Medulla oblongata (tissue), 1 donor: ENCODE measurements around the gene PPP4R1.
"Not testable (repeated sequence)": the region's sequence is repeated elsewhere in the genome, so short reads cannot be mapped to it uniquely, and the experiment has no call there.

Experiments used
- DNase-seq: peaks from one replicate; pipeline ENCODE4 v3.0.0-alpha.2; 2015; ENCODE audit errors: extremely low spot score

PPP4R1 gene

GRCh38 chr18:9628984-9629383 is 14.6 kb upstream of the PPP4R1 start:
- no peak for DNase-seq

GRCh38 chr18:9627642-9628041 is 13.3 kb upstream of the PPP4R1 start:
- no peak for DNase-seq

- no peak for DNase-seq
These were observed 5.6 kb upstream of the PPP4R1 start for GRCh38 chr18:9619990-9620389.

GRCh38 chr18:9619545-9619944 is 5.2 kb upstream of the PPP4R1 start:
- DNase-seq = no peak

GRCh38 chr18:9619056-9619455 is 4.7 kb upstream of the PPP4R1 start:
- no peak for DNase-seq

- DNase-seq = peak; percentile 12
These were observed 2.7 kb upstream of the PPP4R1 start for GRCh38 chr18:9617006-9617542.

GRCh38 chr18:9616049-9616448 is 1.7 kb upstream of the PPP4R1 start:
- DNase-seq = peak; percentile 47

- DNase-seq = peak; percentile 24
These were observed 980 bp upstream of the PPP4R1 start for GRCh38 chr18:9615280-9615797.

- peak; percentile 33 for DNase-seq
These were observed 584 bp downstream of the PPP4R1 start for GRCh38 chr18:9613550-9614400.

GRCh38 chr18:9612977-9613376 is 1.4 kb downstream of the PPP4R1 start:
- DNase-seq = peak; percentile 19

GRCh38 chr18:9612215-9612830 is 2.0 kb downstream of the PPP4R1 start:
- DNase-seq = peak; percentile 67

- DNase-seq = no peak
These were observed 5.2 kb downstream of the PPP4R1 start for GRCh38 chr18:9609190-9609589.

- no peak for DNase-seq
These were observed 5.6 kb downstream of the PPP4R1 start for GRCh38 chr18:9608728-9609127.

- DNase-seq = no peak
These were observed 6.1 kb downstream of the PPP4R1 start for GRCh38 chr18:9608298-9608697.

- DNase-seq = not testable (repeated sequence)
These were observed 7.2 kb downstream of the PPP4R1 start for GRCh38 chr18:9607111-9607510.

- DNase-seq = no peak
These were observed 8.3 kb downstream of the PPP4R1 start for GRCh38 chr18:9606039-9606438.

GRCh38 chr18:9604348-9604747 is 10.0 kb downstream of the PPP4R1 start:
- no peak for DNase-seq

- no peak for DNase-seq
These were observed 15.0 kb downstream of the PPP4R1 start for GRCh38 chr18:9599328-9599727.

- DNase-seq = no peak
These were observed 16.8 kb downstream of the PPP4R1 start for GRCh38 chr18:9597609-9598008.

GRCh38 chr18:9596843-9597526 is 17.4 kb downstream of the PPP4R1 start:
- DNase-seq = no peak

GRCh38 chr18:9596226-9596625 is 18.1 kb downstream of the PPP4R1 start:
- no peak for DNase-seq
